Omental fat pad (tissue), 4 donors: ENCODE results near the gene XIRP2. TPM values are rescaled to one million over a fixed set of nuclear protein-coding genes. Genes with fewer than 3 reads are reported as not detected.

Source experiments
- ATAC-seq: fragments of 150-250 bp; one replicate; pipeline ENCODE4 v1.9.1; 2016; ENCODE audit warnings: mild to moderate bottlenecking, moderate library complexity; ENCODE audit not compliant: low FRiP score
- DNase-seq: peaks from one replicate; pipeline ENCODE4 v3.0.0-alpha.2; 2019; ENCODE audit warnings: low spot score
- total RNA-seq, 4 donors: library from RNA; depleted of rRNA; stranded (reverse); fragments of >200 nt; gene quantifications; one replicate each; pipeline ENCODE4 v1.1.0, GENCODE V29; 2016
- TF ChIP-seq, protein P1 (sequence below), 3 donors: fragments of 450-650 bp; IDR thresholded peaks; one replicate each; pipeline ENCODE4 v1.5.1; 2016 to 2017; ENCODE audit warnings: antibody characterized with exemption in 3 of 3, mild to moderate bottlenecking in 3 of 3, moderate library complexity in 2 of 3

The XIRP2 gene
- total RNA-seq, 4 donors from 2014 or later, result not detected

GRCh38 chr2:167289651-167290410 lies 401.6 kb downstream of the XIRP2 start:
- TF ChIP-seq, protein P1, sequence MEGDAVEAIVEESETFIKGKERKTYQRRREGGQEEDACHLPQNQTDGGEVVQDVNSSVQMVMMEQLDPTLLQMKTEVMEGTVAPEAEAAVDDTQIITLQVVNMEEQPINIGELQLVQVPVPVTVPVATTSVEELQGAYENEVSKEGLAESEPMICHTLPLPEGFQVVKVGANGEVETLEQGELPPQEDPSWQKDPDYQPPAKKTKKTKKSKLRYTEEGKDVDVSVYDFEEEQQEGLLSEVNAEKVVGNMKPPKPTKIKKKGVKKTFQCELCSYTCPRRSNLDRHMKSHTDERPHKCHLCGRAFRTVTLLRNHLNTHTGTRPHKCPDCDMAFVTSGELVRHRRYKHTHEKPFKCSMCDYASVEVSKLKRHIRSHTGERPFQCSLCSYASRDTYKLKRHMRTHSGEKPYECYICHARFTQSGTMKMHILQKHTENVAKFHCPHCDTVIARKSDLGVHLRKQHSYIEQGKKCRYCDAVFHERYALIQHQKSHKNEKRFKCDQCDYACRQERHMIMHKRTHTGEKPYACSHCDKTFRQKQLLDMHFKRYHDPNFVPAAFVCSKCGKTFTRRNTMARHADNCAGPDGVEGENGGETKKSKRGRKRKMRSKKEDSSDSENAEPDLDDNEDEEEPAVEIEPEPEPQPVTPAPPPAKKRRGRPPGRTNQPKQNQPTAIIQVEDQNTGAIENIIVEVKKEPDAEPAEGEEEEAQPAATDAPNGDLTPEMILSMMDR (IDR thresholded peaks at IDR 0.05), result no peak
- DNase-seq, result no peak
- ATAC-seq, result no peak

GRCh38 chr2:167292430-167293171 lies 404.3 kb downstream of the XIRP2 start, which contains the start of gene B3GALT1:
Gene B3GALT1, plus strand, starts transcription at chr2:167293001.
- ATAC-seq (peak; percentile 98), DNase-seq (no peak)
- TF ChIP-seq, protein P1 (IDR thresholded peaks at IDR 0.05), result no peak

- ATAC-seq, result peak; percentile 31
- TF ChIP-seq, protein P1 (IDR thresholded peaks at IDR 0.05), result no peak
These were observed 405.0 kb downstream of the XIRP2 start for GRCh38 chr2:167293172-167293781.

DNA sequence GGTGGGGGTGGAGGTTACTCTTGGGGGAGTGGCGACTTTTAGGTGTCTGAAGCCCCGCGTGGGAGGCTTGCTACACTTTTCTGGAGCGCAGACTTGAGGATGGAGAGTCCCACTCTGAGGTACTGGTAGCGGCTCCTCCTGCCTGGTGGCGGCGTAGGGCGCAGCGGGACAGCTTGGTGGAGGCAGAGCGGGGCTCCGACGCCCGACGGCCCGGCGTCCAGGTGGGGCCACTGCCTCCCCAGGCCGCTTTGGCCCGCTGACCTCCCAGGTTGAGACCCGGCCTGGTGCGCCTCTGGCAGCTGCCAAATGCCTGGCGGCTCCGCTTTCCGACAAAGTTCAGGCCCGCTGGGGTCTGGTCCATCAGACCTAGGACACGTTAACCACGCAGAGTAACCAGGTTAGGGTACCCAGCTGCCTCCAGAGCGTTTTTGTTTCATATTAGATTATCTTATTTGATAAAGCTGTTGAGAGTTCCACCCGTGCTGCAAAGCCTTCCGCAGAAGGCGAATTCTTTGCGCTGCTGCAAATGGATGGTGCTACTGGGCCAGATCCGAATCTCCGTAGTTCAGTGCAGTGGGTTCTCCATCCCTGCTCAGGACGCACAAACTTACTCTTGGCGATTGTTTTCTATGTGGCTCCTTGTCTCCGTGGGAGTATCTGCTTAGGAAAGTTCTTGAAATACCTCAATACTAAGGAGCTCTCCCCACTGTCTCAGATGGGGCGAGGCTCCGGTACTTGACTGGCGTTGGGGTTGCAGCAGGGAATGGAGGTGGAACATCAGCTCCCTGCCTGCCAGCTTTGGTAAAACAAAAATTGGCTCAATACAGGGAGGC lies 405.9 kb downstream of the XIRP2 start:
- TF ChIP-seq, protein P1 (IDR thresholded peaks at IDR 0.05), result no peak
- ATAC-seq (no peak), DNase-seq (no peak)

More at GRCh38 chr2:167293172-167293781, 405.0 kb downstream of the XIRP2 start:
- DNase-seq, result no peak

- no peak for DNase-seq
- TF ChIP-seq, protein P1 (IDR thresholded peaks at IDR 0.05), result no peak
- ATAC-seq, result no peak
These were observed 406.5 kb downstream of the XIRP2 start for GRCh38 chr2:167294776-167295140.

DNA sequence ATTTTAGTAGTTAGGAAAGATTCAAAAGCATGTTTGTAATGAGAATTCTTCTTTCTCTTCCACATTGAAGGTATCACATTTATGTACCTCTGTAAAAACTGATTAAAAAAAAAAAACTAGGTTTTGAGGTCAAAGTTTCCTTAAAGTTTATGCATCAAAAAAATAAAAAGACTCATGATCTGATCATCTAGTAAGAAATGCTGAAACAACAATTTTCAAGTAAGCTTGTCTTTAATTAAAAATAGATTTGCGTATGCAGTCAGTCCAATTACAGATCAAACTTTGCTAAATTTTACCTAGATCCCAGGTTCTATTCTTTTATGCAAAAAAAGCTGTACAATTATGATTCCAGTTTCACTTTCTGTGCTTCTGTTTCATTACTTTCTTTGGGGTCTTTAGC lies 409.0 kb downstream of the XIRP2 start:
- DNase-seq, result no peak
- no peak for ATAC-seq
- TF ChIP-seq, protein P1 (IDR thresholded peaks at IDR 0.05), result no peak
